Ramos (cell line): ENCODE measurements around the gene CIAO3.

Source experiments
- in situ Hi-C: fragments of 300-500 bp; cut with MboI; formaldehyde crosslinking; loops from one replicate; pipeline ENCODE4 v1.14.3; 2022; ENCODE audit warnings: low sequenced_read_pairs; ENCODE audit not compliant: unreplicated experiment

CIAO3 gene

DNA sequence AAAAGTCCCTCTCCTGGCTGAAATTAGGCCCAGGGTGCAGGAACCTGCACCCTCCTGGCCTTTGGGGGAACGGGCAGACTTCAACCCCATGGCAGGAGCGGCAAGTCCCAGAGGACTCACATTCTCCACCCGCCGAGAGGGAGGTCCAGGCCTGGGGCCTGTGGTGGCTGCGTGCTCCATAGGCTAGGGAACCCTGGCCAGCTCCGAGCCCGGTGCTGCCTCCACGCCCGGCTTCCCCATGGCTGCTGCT is 14.7 kb downstream of the CIAO3 start:
- in situ Hi-C loops = no loop called here

DNA sequence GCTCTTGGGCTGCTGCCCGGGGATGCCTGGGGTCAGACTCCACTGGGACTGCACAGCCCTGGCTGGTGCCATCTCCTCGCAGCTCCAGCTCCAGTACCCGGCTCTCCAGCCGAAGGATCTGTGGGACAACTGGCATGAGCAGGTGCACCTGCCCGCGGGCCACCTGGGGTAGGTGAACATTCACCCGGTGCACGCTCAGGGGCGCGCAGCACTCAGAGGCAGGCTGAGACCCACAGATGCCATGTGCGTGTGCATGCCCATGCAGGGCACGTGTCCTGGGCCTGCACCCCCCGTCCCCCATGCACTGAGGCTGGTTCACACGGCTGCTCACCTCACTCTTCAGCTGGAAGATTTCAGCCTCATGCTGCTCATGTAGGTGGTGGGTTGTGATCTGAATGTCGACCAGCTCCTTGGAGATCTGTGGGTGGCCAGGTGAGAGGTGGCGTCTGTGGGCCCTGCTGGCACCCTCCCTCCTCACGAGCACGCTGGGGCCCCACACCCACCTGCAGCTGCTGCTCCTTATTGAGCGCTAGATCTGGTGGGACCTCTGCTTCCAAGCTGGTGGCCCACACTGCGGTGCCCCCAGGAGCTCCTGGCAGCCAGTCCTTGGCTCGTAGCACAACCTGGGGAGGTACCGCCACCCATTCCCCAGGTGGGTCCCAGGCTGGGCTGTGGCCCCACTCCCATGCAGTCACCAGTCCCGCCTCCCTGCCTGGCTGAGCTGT is 15.2 kb downstream of the CIAO3 start:
- in situ Hi-C loops = no loop called here

DNA sequence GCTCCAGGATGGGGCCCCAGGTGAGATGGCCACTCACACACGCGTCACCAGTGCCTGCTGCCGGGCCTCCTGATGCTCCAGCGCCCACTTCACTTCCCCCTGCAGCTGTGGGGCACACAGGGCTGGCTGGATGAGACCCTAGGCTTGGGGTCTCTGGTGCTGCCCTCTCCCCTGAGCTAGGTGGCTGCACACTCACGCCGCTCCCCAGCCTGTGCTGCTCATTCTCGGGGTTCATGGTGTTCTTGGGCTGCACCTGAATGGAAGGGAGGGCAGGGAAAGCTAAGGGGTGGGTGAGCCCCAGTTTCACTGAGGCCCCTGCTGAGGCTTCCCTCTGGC is 15.8 kb downstream of the CIAO3 start:
- in situ Hi-C loops = no loop called here

DNA sequence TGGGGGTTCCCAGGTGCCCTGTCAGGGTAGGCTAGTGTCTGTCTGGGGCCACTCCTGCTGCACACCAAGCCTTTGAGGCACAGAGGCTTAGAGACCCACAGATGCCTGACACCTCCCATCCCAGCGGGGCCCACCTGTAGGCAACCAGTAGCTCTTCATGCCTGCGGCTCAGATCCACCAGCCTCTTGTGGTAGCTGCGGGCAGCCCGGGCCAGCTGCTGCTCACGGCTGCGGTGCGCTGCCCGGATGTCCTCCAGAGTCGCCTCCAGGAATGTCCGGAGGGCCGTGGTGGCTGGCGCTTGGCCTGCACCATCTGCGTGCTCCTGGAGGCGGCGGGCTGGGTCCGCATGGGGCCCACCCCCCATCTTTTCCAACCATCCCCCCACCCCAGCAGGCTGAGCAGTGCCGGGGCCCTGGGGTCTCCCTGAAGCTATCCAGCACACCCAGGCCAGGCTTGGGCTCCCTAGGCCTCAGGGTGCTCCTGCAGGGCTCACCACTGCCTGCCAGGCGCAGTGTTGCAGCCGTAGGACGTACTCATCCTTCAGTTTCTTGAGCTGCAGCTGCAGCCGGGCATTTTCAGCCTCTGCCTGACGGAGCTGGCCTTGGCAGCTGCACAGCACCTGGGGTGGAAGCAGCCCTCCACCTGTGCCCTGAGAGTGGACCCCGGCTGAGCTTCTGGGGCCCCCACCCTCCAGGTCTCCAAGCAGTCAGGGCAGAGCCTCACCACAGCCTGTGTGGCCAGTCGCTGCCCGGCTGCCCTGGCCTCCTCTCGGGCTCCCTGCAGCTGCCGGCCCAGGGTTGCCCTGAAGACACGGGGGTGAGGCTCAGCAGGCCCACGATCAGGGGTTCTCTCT is 16.4 kb downstream of the CIAO3 start:
- in situ Hi-C loops = loop anchor here (25.0 kb wide), 1 partner anchor 338 kb away; the partner anchor contains the start of gene SSTR5

DNA sequence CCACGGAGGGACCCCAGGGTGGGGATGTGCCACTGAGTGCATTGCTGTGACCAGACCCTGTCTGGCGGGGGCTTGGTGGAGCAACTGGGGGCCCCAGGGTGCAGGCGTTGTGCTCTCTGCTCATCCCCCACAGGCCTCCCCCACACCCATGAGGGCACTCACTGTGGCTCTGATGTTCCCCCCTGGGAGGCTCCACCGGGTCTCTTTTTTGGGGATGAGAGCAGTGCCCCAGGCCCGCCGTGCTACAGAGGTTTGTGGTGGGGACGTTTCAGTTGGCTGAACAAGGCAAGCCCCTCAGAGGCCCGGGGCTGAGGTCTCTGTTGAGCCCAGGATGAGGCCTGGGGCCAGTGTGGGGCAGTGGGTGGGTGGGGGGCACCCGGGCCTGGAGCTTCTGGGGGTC is 17.1 kb downstream of the CIAO3 start:
- in situ Hi-C loops = loop anchor here (25.0 kb wide), 1 partner anchor 339 kb away; the partner anchor contains the start of gene SSTR5

DNA sequence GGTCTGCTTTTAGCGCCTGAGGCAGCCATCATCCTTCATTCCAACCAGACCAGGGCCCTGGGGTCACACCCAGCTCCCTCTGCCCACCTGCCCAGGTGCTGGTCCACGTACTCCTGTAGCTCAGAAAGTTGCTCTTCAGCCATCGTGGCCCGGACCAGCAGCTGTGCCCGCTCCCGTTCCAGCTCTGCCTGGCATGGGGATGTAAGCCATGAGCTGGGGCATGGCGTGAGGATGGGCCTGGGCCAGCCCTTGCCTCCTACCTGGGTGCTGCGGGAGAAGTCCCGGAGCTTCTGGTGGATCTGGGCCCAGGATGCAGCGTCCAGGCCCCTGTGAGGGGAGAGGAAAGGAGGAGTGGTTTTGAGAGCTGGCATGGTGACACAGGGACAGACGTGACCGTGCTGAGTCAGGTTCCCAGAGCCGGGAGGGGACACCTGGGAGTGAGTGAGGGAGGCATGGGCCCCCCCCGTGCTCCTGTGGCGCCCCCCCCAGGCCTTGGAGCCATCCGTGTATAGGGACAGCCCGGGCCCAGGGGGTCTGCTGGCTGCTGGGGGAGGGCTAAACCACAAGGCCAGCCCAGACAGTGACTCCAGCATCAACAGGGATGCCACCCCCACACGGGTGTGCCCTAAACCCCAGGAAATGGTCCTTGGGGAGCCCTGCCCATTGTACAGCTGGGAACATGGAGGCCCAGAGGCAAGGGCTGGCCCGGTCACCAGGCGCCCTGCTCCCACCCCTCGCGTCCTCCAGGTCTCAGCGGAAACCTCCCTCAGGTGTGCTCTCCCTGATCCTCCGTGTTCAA is 17.8 kb downstream of the CIAO3 start:
- in situ Hi-C loops = loop anchor here (25.0 kb wide), 1 partner anchor 339 kb away; the partner anchor contains the start of gene SSTR5

DNA sequence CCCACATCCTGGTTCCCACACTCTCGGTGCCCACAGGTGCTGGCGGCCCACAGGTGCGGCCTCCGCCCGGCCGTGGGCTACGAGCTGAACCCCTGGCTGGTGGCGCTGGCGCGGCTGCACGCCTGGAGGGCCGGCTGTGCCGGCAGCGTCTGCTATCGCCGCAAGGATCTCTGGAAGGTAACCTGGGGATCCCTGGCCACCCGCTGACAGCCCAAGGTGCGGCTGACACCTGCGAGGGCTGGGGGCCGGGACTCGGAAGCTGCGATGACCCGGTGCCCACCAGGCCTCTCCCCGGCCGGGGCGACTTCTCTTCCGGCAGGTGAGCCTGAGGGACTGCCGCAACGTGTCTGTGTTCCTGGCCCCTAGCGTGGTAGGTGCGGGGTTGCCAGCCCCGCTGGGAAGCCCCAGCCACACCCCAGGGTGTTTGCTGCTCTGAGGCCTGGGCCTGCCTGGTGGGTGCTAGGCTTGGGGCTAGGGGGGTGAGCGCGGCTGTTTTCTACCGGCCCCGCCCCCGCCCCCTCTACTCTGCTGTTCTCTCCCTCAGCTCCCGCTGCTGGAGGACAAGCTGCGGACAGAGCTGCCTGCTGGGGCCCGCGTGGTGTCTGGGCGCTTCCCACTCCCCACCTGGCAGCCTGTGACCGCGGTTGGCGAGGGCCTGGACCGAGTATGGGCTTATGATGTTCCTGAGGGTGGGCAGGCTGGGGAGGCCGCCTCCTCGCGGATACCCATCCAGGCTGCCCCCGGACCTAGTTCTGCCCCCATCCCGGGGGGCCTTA is 18.8 kb downstream of the CIAO3 start:
- in situ Hi-C loops = loop anchor here (25.0 kb wide), 1 partner anchor 340 kb away; the partner anchor contains the start of gene SSTR5

DNA sequence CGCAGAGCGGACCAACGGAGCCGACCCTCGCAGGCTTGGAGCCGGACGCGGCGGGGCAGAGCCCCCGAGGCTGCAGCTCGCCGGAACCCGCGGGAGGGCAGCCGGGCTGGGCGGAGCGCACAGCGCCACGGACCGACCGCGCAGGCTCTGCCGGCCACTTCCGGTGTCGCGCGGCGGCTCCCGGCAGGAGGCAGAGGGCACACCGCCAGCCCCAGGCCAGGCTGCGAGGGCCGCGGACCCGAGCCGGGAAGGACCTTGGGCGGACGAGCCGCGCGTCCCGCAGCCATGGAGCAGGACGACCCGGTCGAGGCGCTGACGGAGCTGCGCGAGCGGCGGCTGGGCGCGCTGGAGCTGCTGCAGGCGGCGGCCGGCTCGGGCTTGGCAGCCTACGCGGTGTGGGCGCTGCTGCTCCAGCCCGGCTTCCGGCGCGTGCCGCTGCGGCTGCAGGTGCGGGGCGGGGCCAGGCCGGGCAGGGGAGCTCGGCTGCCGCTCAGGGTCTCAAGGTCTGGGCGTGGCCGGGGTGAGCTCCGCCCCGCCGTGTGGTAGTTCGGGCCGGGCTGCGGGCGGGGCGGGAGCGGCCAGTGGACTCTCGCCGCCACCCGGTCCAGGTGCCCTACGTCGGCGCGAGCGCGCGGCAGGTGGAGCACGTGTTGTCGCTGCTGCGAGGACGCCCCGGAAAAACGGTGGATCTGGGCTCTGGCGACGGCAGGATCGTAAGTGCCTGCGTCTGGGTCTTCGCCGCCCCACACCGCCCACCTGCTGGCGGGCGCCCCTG is 19.6 kb downstream of the CIAO3 start, which contains the start of gene ANTKMT:
Gene ANTKMT, plus strand, starts transcription at position 157 of the 775 bp plus-strand sequence. Its CDS starts 129 bp downstream, at position 286.
- in situ Hi-C loops = loop anchor here (25.0 kb wide), 1 partner anchor 341 kb away; the partner anchor contains the start of gene SSTR5

DNA sequence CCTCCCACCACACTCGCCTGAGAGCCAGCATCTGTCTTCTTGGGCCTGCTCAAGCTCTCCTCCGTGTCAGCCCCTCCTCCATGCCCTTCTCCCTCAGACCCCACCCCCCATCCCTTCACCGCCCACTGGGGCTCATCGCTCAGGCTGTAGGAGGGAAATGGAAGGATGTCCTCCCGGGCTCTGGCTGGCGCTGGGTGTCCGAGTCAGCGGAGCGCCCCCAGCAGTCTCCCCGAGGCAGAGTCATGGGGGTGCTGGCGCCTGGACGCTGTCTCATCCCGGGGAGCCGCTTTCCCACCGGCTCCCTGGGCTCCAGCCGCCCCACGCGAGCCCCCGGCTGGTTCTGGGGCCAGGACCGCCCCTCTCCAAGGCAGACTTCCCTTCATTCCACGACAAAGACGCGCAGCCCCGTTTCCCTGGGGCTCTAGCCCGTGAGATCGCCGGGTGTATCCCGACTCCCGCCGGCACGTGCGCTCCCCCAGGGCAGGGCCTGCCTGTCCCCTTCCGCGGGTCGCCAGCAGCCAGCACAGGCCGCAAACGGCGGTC is 20.3 kb downstream of the CIAO3 start:
- in situ Hi-C loops = loop anchor here (25.0 kb wide), 1 partner anchor 342 kb away; the partner anchor contains the start of gene SSTR5

DNA sequence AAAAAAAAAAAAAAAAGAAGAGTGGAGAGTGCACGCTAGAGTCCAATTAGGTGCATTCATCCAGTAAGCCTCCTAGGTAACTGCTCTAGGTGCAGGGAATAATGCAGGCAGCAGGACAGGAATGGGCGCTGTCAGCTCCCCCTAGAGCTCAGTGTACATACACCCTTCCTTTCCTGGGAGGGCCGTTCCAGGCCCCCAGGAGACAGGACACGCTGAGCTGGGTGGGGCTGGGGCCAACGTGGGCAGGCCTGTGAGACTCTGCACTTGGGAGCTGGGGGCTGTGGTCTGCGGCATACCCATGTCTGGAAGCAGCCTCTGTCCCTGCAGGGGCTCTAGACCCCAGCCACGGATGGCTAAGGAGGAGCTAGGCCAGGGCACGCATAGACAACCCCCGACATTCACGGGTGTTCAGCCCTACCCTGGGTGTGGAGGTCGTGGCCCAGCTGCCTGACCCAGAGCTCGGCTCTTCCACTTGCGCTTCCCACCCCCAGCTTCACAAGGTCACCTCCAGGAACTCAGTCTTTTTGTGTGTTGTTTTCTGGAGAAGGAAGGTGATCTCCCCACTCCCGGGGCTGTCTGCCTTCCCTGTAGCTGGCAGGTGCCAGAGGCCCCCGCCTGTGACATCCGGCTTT is 20.9 kb downstream of the CIAO3 start:
- in situ Hi-C loops = loop anchor here (25.0 kb wide), 1 partner anchor 342 kb away; the partner anchor contains the start of gene SSTR5

DNA sequence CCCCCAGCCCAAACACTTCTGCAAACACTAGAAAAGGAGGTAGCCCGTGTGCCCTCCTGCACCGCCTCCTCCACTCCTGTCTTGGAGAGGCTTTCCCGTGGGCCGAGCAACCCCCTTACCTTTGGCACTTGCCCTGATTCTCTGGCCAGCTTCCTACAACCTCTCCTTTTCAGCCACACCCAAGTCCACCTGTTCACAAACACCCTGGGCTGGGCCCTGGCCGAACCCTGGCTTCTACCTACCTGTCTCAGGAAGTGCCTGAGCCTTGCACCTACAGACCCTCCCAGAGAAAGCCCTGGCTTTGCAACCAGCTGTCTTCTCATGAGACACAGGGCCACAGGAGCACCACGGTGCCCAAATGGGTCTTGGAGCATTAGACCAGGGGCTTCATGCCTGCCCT is 21.9 kb downstream of the CIAO3 start:
- in situ Hi-C loops = loop anchor here (25.0 kb wide), 1 partner anchor 343 kb away; the partner anchor contains the start of gene SSTR5

DNA sequence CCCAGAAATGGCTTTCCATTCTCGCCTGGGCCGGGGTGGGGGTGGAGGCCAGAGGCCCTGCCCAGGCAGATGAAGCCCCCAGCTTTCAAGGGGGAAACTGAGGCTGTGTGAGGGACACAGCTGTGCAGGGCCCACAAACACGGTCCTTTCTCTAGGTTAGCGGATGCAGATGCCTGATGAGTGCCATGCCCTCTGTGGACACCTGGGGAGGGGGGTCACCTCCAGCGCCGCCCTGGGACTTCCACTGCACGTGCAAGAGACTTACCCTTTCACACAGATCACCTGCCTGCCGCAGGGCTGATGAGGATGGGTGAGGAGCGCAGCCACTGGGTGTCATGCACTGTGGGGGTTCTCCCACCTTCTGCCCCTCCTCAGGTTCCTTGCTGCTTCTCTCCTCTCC is 22.4 kb downstream of the CIAO3 start:
- in situ Hi-C loops = loop anchor here (25.0 kb wide), 1 partner anchor 344 kb away; the partner anchor contains the start of gene SSTR5

DNA sequence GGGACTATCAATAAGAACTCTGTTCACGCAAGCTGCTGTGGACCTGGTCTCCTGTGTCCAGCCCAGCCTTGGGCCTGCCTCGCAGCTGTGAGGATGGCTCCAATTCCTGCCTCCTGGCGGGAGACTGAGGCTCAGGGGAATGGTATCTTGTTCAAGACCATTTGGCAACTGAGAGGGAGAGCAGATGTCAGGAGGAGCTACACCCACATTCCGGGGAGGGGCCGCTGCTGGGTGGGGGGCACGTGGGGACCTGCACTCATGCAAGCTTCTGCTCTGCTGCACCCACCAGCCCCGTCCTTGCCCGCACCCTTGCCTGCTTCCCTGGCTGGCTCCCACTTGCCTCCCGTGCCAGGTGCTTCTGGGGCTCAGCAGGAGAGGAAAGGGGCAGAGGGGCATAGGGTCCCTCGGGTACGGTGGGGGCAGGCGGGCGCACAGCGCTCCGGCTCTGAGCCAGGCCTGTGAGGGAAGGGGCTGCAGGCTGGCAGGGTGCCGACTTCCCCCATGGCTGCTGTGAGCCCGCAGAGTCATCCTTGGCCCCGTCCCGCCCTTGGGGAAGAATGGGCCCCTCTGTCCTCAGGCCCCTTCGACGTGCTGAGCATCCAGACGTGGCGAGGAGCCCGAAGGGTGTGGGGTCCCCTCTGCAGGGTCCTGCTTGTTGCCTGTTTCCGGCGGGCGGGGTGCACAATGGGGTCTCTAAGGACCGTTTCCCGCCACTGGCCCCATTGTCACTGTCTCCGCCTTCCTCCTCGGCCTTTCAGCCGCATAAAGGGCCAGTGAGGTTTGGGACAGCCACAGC is 23.1 kb downstream of the CIAO3 start:
- in situ Hi-C loops = loop anchor here (25.0 kb wide), 1 partner anchor 345 kb away; the partner anchor contains the start of gene SSTR5

DNA sequence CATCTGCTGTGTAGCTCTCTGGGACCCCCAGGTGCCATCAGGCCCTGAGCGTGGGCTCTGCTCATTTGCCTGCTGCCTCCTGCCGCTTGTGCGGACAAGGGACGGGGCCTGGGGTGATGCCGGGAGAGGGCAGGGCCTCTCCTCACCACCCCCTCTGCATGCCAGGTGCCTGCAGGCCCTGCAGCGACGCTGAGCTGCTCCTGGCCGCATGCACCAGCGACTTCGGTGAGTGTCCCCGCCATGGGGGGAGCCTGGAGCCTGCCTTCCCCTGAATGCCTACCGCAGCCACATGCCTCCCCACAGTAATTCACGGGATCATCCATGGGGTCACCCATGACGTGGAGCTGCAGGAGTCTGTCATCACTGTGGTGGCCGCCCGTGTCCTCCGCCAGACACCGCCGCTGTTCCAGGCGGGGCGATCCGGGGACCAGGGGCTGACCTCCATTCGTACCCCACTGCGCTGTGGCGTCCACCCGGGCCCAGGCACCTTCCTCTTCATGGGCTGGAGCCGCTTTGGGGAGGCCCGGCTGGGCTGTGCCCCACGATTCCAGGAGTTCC is 23.9 kb downstream of the CIAO3 start:
- in situ Hi-C loops = loop anchor here (25.0 kb wide), 1 partner anchor 345 kb away; the partner anchor contains the start of gene SSTR5

DNA sequence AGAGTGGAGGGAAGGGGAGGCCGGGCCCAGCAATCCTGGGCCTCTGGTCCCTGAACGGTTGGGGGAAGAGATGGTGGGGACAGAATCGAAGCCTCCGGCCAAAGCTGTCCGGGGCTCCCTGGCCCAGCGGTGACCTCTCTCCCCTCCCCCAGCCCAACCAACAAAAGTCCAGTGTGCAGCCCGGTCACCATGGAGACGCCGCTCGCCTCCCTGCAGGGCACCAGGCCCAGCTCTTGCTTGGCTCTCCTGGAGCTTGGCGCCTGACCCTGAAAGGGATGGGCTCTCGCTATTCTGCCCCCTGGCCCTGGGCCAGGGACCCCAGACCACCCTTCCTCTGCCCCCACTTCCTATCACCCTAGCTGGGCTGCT is 24.6 kb downstream of the CIAO3 start:
- in situ Hi-C loops = loop anchor here (25.0 kb wide), 1 partner anchor 346 kb away; the partner anchor contains the start of gene SSTR5

DNA sequence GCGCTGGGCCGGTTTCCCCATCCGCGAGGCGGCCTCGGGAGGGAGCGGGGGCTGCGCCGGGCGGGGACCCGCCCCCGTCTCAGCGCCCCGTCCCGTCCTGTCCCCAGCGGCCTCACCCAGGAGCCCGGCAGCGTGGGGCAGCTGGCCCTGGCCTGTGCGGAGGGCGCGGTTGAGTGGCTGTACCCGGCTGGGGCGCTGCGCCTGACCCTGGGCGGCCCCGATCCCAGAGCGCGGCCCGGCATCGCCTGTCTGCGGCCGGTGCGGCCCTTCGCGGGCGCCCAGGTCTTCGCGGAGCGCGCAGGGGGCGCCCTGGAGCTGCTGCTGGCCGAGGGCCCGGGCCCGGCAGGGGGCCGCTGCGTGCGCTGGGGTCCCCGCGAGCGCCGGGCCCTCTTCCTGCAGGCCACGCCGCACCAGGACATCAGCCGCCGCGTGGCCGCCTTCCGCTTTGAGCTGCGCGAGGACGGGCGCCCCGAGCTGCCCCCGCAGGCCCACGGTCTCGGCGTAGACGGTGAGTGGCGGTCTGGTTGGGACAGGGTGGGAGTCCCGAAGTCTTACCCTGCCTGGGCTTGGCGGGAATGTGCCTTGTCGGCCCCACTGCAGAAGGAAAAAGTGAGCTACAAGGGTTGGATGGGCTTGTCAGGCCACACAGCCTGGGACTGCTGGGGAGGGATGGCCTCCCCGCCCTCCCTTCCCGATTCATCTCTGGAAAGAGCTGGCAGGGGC is 25.2 kb downstream of the CIAO3 start:
- in situ Hi-C loops = loop anchor here (25.0 kb wide), 1 partner anchor 347 kb away; the partner anchor contains the start of gene SSTR5
